Breast epithelium (tissue), 3 donors: Measurements from ENCODE around the gene KIF17.

Experiments
- POLR2A ChIP-seq: fragments of 450-650 bp; IDR thresholded peaks from one replicate; pipeline ENCODE4 v1.6.1; 2016; ENCODE audit warnings: antibody characterized with exemption, mild to moderate bottlenecking, moderate library complexity
- POLR2AphosphoS5 ChIP-seq, 3 donors: sonication (generic); formaldehyde crosslinking; IDR thresholded peaks; one replicate each; pipeline ENCODE4 v1.6.1; 2017; ENCODE audit warnings: antibody characterized with exemption in 3 of 3
- TF ChIP-seq, protein P1 (sequence below), 3 donors: fragments of 450-650 bp; IDR thresholded peaks; one replicate each; pipeline ENCODE4 v1.5.1; 2016 to 2017; ENCODE audit warnings: antibody characterized with exemption in 3 of 3, mild to moderate bottlenecking in 3 of 3, moderate library complexity in 3 of 3

DNA sequence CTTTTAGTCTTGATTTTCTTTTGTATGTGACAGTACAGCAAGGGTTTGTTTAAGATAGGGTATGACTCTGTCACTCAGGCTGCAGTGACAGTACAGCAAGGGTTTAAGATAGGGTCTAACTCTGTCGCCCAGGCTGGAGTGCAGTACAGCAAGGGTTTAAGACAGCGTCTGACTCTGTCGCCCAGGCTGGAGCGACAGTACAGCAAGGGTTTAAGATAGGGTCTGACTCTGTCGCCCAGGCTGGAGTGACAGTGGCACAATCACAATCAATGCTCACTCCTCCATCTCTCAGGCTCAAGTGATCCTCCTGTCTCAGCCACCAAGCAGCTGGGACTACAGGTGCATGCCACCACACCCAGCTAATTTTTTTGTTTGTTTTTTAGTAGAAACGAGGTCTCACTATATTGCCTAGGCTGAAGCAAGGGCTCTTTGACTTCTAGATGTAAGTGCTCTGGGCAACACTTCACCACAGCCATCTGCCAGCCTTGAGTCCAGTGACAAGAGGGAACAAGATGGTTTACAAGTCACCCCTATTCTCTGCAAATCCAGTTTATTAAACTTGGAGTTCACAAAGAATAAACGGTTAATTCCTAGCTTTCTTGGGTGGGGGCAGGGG, 15.7 kb upstream of the KIF17 start:
- TF ChIP-seq, protein P1, sequence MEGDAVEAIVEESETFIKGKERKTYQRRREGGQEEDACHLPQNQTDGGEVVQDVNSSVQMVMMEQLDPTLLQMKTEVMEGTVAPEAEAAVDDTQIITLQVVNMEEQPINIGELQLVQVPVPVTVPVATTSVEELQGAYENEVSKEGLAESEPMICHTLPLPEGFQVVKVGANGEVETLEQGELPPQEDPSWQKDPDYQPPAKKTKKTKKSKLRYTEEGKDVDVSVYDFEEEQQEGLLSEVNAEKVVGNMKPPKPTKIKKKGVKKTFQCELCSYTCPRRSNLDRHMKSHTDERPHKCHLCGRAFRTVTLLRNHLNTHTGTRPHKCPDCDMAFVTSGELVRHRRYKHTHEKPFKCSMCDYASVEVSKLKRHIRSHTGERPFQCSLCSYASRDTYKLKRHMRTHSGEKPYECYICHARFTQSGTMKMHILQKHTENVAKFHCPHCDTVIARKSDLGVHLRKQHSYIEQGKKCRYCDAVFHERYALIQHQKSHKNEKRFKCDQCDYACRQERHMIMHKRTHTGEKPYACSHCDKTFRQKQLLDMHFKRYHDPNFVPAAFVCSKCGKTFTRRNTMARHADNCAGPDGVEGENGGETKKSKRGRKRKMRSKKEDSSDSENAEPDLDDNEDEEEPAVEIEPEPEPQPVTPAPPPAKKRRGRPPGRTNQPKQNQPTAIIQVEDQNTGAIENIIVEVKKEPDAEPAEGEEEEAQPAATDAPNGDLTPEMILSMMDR (IDR thresholded peaks at IDR 0.05) = no peak
- TF ChIP-seq POLR2A = no peak
- TF ChIP-seq POLR2AphosphoS5 (IDR thresholded peaks at IDR 0.05) = no peak
